Natural killer cell treated with Interleukin-12 subunit alpha and Interleukin-12 subunit beta and Interleukin-15 and Interleukin-18, amount 100 ng/mL, for 72 hours (primary cell): ENCODE measurements around the gene HDDC3. TPM values are rescaled to one million over a fixed set of nuclear protein-coding genes. Genes with fewer than 3 reads are reported as not detected.
A peak's percentile ranks its signal among the peaks of the same experiment; 100 is the strongest.

Experiments used
- ATAC-seq, 2 donors: fragments of 150-1000 bp; cut with Tn5 transposase in 1 of 2; sonication (Bioruptor Pico), chemical (Tn5 transposase) in 1 of 2; 2 replicates each; pipeline ENCODE4 v1.10.0; 2021
- DNase-seq: peaks from one replicate; pipeline ENCODE4 v3.0.0; 2022; ENCODE audit warnings: low spot score
- H3K27ac Mint-ChIP-seq, 2 donors: 1 replicate in 1 of 2; 2 replicates in 1 of 2; pipeline ENCODE4 v1.8.0; 2022; ENCODE audit warnings: mixed read lengths in 2 of 2, mild to moderate bottlenecking in 1 of 2, moderate library complexity in 1 of 2
- H3K27me3 Mint-ChIP-seq, 2 donors: 1 replicate in 1 of 2; 2 replicates in 1 of 2; pipeline ENCODE4 v1.8.0; 2022; ENCODE audit warnings: mixed read lengths in 2 of 2
- H3K36me3 Mint-ChIP-seq: one replicate; pipeline ENCODE4 v1.8.0; 2022; ENCODE audit warnings: mixed read lengths
- H3K4me1 Mint-ChIP-seq, 2 donors: 1 replicate in 1 of 2; 2 replicates in 1 of 2; pipeline ENCODE4 v1.8.0; 2022; ENCODE audit warnings: low read depth in 2 of 2, mixed read lengths in 2 of 2, mild to moderate bottlenecking in 1 of 2
- H3K4me3 Mint-ChIP-seq: one replicate; pipeline ENCODE4 v1.8.0; 2022; ENCODE audit warnings: mixed read lengths
- H3K9me3 Mint-ChIP-seq: 2 replicates; pipeline ENCODE4 v1.8.0; 2022; ENCODE audit warnings: mixed read lengths
- total RNA-seq, 2 donors: library from RNA; stranded (reverse); gene quantifications; one replicate each; pipeline ENCODE4 v1.2.3, GENCODE V29; 2022

HDDC3 gene, protein sequence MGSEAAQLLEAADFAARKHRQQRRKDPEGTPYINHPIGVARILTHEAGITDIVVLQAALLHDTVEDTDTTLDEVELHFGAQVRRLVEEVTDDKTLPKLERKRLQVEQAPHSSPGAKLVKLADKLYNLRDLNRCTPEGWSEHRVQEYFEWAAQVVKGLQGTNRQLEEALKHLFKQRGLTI
- total RNA-seq, result 10 to 100 TPM; 23.4 to 30.5 TPM

DNA sequence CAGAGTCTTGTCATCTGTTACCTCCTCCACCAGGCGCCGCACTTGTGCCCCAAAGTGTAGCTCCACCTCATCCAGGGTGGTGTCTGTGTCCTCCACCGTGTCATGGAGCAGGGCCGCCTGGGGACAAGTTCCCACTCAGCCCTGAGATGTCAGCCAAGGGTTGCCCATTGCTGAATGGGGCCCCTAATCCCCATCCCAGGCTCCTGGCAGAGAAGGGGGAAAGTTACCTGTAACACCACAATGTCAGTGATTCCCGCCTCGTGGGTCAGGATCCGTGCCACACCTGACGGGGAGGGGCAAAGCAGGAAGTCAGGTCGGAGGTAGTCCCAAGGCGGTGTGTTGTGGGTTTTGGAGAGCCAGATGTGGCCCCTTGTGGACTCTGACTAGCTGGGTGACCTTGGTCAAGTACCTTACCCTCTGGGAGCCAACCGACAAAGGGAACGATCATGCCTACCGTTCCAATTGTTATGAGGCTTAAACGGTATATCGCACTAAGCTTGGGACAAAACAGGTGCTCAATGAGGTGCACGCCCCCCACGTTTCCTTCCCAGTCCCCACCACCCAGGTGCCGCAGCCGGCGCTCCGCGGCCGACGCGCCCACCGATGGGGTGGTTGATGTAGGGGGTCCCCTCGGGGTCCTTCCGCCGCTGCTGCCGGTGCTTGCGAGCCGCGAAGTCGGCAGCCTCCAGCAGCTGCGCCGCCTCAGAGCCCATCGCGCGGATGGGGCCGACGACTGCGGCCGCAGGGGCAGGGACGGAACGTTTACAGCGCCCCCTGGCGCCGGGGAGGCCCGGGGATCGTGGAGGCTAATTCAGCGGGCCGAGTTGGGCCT is at the start of gene HDDC3:
Gene HDDC3 (minus strand): TSS at position 722 of the 832 bp plus-strand sequence. CDS start 9 bp downstream, at position 713.
- ATAC-seq, result peak; percentile 66 to 67
- Mint-ChIP-seq H3K27me3 (no peaks in the 10 kb centered on the region), H3K4me1 (peaks cover 46 to 61% of the 10 kb centered on the region in 2 donors), H3K9me3 (no peaks in the 10 kb centered on the region), H3K4me3 (peak within 1 kb of the TSS; percentile 96), H3K36me3 (no peaks in the 10 kb centered on the region), H3K27ac (peak within 1 kb of the TSS; percentile 90 to 99)
- DNase-seq, result peak; percentile 94

- H3K4me3 Mint-ChIP-seq, result peak overlapping the region; percentile 67
- DNase-seq (peak; percentile 69), ATAC-seq (peak; percentile 86 to 89)
- peaks cover 31% of the 10 kb centered on the region for H3K36me3 Mint-ChIP-seq
- H3K27me3 Mint-ChIP-seq, result no peaks in the 10 kb centered on the region
- no peaks in the 10 kb centered on the region for H3K9me3 Mint-ChIP-seq
- H3K4me1 Mint-ChIP-seq, result peaks cover 23 to 32% of the 10 kb centered on the region in 2 donors
- H3K27ac Mint-ChIP-seq, result peak overlapping the region; percentile 59 to 89
Observed at GRCh38 chr15:90982135-90982534, 49.8 kb upstream of the HDDC3 start.

DNA sequence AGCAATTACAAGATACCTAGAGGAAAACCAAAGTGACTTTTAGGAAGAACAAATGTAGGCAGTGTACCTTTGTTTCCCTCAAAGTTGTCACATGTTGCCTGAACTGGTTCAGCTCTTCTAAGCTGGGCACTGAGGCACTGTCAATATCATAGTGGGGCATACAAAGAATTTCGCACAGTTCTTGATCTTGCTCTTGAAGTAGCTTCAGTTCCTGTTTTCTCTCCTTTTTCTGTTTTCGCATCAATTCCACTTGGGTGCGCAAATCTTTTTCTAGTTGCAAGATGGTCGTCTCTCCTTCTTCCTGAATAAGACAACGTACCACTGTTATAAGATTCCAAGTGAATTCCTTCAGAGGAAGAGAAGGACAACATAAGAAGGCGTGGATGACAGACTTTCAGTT is 49.3 kb upstream of the HDDC3 start:
- no peaks in the 10 kb centered on the region for H3K9me3 Mint-ChIP-seq
- no peak for DNase-seq
- peak overlapping the region; percentile 67 for H3K4me3 Mint-ChIP-seq
- peaks cover 23 to 32% of the 10 kb centered on the region in 2 donors for H3K4me1 Mint-ChIP-seq
- H3K27me3 Mint-ChIP-seq, result no peaks in the 10 kb centered on the region
- H3K27ac Mint-ChIP-seq, result peak overlapping the region; percentile 59 to 89
- ATAC-seq, result no peak
- H3K36me3 Mint-ChIP-seq, result peaks cover 31% of the 10 kb centered on the region

DNA sequence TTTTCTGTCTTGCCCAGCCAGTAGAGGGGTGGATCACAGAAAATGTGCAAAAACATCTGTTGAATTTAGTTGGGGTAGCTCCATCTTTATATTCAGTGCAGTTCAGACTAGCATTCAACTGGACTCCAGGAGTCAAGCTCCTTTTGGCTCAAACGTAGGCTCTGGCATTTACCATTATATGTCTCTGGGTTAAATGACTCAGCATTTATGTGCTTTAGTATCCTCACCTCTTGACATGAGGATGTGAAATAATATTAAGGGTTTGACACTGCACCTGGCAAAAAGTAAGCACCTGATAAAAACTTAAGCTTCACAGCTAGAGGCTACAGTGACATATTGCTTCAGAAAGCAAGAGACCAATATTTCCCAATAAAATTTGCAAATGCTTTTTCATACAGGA is 47.2 kb upstream of the HDDC3 start:
- H3K27me3 Mint-ChIP-seq, result no peaks in the 10 kb centered on the region
- H3K27ac Mint-ChIP-seq, result peak overlapping the region in 1 of 2 donors; percentile 45
- H3K4me1 Mint-ChIP-seq, result peaks cover 23 to 32% of the 10 kb centered on the region in 2 donors
- ATAC-seq (no peak), DNase-seq (no peak)
- no peaks in the 10 kb centered on the region for H3K9me3 Mint-ChIP-seq
- H3K36me3 Mint-ChIP-seq, result peaks cover 34% of the 10 kb centered on the region
- H3K4me3 Mint-ChIP-seq, result no peak overlapping the region

DNA sequence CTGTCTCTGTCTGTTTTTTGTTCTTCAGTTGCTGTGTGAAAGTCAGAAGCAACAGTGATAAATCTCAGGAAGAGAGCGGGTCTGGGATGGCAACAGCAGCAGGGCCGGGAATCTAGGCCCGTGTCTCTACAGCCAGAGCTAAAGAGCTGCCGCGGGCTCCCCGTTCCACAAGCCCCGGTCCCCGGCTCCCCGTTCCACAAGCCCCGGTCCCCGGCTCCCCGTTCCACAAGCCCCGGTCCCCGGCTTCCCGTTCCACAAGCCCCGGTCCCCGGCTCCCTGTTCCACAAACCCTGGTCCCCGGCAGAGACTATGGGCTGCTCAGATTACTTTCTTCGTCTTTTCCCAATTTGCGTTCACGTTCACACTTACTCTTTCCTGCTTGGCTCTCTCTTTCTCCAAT is 41.9 kb upstream of the HDDC3 start:
- Mint-ChIP-seq H3K36me3 (peaks cover 19% of the 10 kb centered on the region), H3K4me3 (no peak overlapping the region), H3K27me3 (no peaks in the 10 kb centered on the region), H3K4me1 (peaks cover 0 to under 1% of the 10 kb centered on the region in 2 donors), H3K27ac (no peak overlapping the region), H3K9me3 (no peaks in the 10 kb centered on the region)
- ATAC-seq (no peak), DNase-seq (no peak)

GRCh38 chr15:90972133-90972532 is 39.8 kb upstream of the HDDC3 start:
- Mint-ChIP-seq H3K9me3 (no peaks in the 10 kb centered on the region), H3K4me1 (no peaks in the 10 kb centered on the region), H3K4me3 (no peak overlapping the region), H3K27ac (no peak overlapping the region), H3K36me3 (peaks cover 14% of the 10 kb centered on the region), H3K27me3 (no peaks in the 10 kb centered on the region)
- DNase-seq (no peak), ATAC-seq (no peak)

GRCh38 chr15:90970274-90970673 is 37.9 kb upstream of the HDDC3 start:
- ATAC-seq (no peak), DNase-seq (no peak)
- Mint-ChIP-seq H3K4me3 (no peak overlapping the region), H3K27me3 (no peaks in the 10 kb centered on the region), H3K4me1 (no peaks in the 10 kb centered on the region), H3K9me3 (no peaks in the 10 kb centered on the region), H3K36me3 (peaks cover 14% of the 10 kb centered on the region), H3K27ac (no peak overlapping the region)

- H3K4me3 Mint-ChIP-seq, result no peak overlapping the region
- ATAC-seq (no peak), DNase-seq (no peak)
- no peaks in the 10 kb centered on the region for H3K4me1 Mint-ChIP-seq
- H3K27ac Mint-ChIP-seq, result no peak overlapping the region
- H3K36me3 Mint-ChIP-seq, result no peaks in the 10 kb centered on the region
- no peaks in the 10 kb centered on the region for H3K27me3 Mint-ChIP-seq
- H3K9me3 Mint-ChIP-seq, result no peaks in the 10 kb centered on the region
Observed at GRCh38 chr15:90968434-90968833, 36.1 kb upstream of the HDDC3 start.

DNA sequence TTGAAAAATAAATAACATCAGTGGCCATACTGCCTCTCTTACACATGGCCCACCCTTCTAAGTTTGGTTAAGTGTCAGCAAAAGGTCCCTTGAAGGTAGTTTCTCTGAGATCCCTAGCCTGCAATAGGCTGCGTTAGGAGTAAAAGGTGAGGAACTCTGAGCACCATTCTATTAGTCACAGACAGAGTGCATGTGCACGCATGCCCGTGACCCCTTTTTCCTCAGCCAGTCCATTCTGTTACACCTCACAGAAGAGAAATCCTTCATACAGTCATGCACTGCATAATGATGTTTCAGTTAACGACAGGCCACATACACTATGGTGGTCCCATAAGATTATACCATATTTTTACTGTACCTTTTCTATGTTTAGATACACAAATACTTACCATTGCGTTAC is 34.9 kb upstream of the HDDC3 start:
- Mint-ChIP-seq H3K27me3 (no peaks in the 10 kb centered on the region), H3K9me3 (no peaks in the 10 kb centered on the region), H3K4me3 (no peak overlapping the region), H3K4me1 (no peaks in the 10 kb centered on the region), H3K36me3 (no peaks in the 10 kb centered on the region), H3K27ac (no peak overlapping the region)
- no peak for DNase-seq
- no peak for ATAC-seq

- Mint-ChIP-seq H3K9me3 (no peaks in the 10 kb centered on the region), H3K27ac (no peak overlapping the region), H3K27me3 (no peaks in the 10 kb centered on the region), H3K4me1 (peaks cover 0 to 2% of the 10 kb centered on the region in 2 donors), H3K4me3 (no peak overlapping the region), H3K36me3 (no peaks in the 10 kb centered on the region)
- ATAC-seq, result no peak
- DNase-seq, result no peak
Observed at GRCh38 chr15:90966262-90966661, 33.9 kb upstream of the HDDC3 start.

DNA sequence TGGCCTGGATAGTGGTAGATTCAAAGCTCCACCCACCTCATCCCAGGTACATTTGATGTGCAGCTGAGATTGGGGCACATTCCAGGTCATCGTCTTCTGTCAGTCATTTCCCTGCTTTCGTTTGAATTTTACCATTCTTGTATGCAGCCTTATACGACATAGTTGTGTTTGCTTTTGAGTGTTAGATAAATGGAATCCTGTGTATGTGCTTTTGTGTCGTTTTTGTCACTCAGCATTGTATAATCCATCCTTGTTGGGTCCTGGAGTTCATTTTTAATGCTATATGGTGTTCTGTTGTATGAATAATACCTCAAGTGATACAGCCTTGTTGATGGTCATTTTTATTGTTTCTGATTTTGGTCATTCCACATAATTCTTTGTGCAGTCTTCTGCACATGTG is 29.7 kb upstream of the HDDC3 start:
- Mint-ChIP-seq H3K4me3 (no peak overlapping the region), H3K9me3 (no peaks in the 10 kb centered on the region), H3K27me3 (no peaks in the 10 kb centered on the region), H3K27ac (no peak overlapping the region), H3K36me3 (no peaks in the 10 kb centered on the region), H3K4me1 (peaks cover 0 to 5% of the 10 kb centered on the region in 2 donors)
- ATAC-seq (no peak), DNase-seq (no peak)

- peaks cover 0 to 5% of the 10 kb centered on the region in 2 donors for H3K4me1 Mint-ChIP-seq
- H3K36me3 Mint-ChIP-seq, result no peaks in the 10 kb centered on the region
- H3K9me3 Mint-ChIP-seq, result no peaks in the 10 kb centered on the region
- no peak overlapping the region for H3K27ac Mint-ChIP-seq
- H3K27me3 Mint-ChIP-seq, result no peaks in the 10 kb centered on the region
- ATAC-seq (no peak), DNase-seq (no peak)
- no peak overlapping the region for H3K4me3 Mint-ChIP-seq
Observed at GRCh38 chr15:90960298-90961091, 28.1 kb upstream of the HDDC3 start.

- Mint-ChIP-seq H3K4me3 (no peak overlapping the region), H3K27me3 (no peaks in the 10 kb centered on the region), H3K27ac (peak overlapping the region in 1 of 2 donors; percentile 12), H3K4me1 (peaks cover 0 to 5% of the 10 kb centered on the region in 2 donors), H3K36me3 (no peaks in the 10 kb centered on the region), H3K9me3 (no peaks in the 10 kb centered on the region)
- DNase-seq, result no peak
- no peak for ATAC-seq
Observed at GRCh38 chr15:90959894-90960293, 27.5 kb upstream of the HDDC3 start.
